ENCODE measurements around the gene NHSL1. TPM values are rescaled to one million over a fixed set of nuclear protein-coding genes. Genes with fewer than 3 reads are reported as not detected.

The NHSL1 gene
- total and polyA plus RNA-seq, 7 donors: 6.5 to 17.5 (median 8.6) TPM

DNA sequence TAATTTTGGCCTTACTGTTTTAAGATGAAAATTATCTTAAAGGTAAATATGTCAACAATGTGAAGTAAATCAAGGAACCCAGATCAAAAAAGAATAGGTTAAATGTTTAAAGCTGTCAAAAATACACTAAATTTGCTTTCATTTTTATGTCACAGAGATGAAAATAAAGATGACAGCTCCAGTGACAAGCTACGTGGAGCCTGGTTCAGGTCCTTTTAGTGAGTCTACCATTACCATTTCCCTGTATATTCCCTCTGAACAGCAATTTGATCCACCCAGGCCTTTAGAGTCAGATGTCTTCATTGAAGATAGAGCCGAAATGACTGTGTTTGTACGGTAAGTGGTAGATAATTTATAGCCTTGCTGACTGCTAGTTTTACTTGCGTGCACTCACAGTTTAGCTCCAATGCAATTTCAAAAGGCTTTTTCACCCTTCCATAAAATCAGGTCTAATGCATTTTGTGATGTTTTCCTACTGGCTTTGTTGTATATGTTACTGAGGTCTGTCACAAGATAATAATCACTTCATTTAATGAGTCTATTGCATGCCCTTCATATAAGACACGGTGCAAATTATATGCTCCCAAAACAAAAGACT lies 93.4 kb downstream of the NHSL1 start:
- peaks cover 0 to 53% (median 28%) of the 10 kb centered on the region in 4 donors for H3K36me3 ChIP-seq
- intact Hi-C loops (cut with DNase I): loop anchor here (2.0 to 10.0 kb wide), 4 partner anchors 289 to 579 kb away; partner anchors contain the start of genes REPS1 and TNFAIP3
- no peaks in the 10 kb centered on the region for H3K9me3 ChIP-seq
- H3K4me1 ChIP-seq: peaks cover 0 to 19% (median 13%) of the 10 kb centered on the region in 4 donors
- whole genome bisulfite sequencing, 2 donors: 26 to 67% methylated on average over 5 of the region's 5 CpGs
- no peaks in the 10 kb centered on the region for H3K27me3 ChIP-seq
- TF ChIP-seq POLR2A (IDR thresholded peaks at IDR 0.05) (no peak), EP300 (IDR thresholded peaks at IDR 0.05) (no peak), POLR2AphosphoS5 (IDR thresholded peaks at IDR 0.05) (no peak)
- TF ChIP-seq, protein P1, sequence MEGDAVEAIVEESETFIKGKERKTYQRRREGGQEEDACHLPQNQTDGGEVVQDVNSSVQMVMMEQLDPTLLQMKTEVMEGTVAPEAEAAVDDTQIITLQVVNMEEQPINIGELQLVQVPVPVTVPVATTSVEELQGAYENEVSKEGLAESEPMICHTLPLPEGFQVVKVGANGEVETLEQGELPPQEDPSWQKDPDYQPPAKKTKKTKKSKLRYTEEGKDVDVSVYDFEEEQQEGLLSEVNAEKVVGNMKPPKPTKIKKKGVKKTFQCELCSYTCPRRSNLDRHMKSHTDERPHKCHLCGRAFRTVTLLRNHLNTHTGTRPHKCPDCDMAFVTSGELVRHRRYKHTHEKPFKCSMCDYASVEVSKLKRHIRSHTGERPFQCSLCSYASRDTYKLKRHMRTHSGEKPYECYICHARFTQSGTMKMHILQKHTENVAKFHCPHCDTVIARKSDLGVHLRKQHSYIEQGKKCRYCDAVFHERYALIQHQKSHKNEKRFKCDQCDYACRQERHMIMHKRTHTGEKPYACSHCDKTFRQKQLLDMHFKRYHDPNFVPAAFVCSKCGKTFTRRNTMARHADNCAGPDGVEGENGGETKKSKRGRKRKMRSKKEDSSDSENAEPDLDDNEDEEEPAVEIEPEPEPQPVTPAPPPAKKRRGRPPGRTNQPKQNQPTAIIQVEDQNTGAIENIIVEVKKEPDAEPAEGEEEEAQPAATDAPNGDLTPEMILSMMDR (IDR thresholded peaks at IDR 0.05): no peak
- no peak overlapping the region for H3K4me3 ChIP-seq
- peak overlapping the region in 2 of 4 donors; percentile 92 to 94 for H3K27ac ChIP-seq
- no peak for DNase-seq

DNA sequence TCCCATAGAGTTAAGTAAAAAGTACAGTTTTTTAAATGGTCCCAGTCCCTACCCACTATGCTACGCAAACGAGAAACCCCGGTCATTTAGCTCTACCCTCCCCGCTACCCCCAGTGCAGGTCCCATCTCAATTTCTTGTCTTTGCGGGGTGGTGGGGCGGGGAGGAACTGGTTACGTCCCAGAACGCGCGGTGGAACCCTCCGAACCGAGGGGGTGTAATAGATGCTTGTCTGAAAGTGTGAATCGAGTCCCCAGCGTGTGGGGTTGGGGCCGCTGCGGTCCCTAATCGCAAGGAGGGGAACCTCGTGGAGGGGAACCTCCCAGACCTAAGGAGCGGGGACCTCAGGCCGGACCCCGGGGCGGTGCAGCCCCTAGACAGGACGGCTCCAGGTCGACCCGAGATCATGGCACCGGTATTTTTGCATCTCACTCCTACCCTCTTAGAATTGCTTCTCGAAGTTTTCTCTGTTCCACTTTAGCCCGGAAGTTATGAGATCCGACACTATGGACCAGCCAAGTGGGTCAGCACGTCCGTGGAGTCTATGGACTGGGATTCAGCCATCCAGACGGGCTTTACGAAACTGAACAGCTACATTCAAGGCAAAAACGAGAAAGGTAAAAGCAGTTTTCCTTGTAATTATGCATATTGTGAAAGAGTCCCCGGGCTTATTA lies 94.5 kb downstream of the NHSL1 start:
- DNase-seq: peak; percentile 74
- TF ChIP-seq POLR2AphosphoS5 (IDR thresholded peaks at IDR 0.05): no peak
- TF ChIP-seq EP300 (IDR thresholded peaks at IDR 0.05): no peak
- TF ChIP-seq, protein P1 (IDR thresholded peaks at IDR 0.05): no peak
- TF ChIP-seq POLR2A (IDR thresholded peaks at IDR 0.05): no peak
- H3K36me3 ChIP-seq: peaks cover 0 to 42% (median 21%) of the 10 kb centered on the region in 4 donors

DNA sequence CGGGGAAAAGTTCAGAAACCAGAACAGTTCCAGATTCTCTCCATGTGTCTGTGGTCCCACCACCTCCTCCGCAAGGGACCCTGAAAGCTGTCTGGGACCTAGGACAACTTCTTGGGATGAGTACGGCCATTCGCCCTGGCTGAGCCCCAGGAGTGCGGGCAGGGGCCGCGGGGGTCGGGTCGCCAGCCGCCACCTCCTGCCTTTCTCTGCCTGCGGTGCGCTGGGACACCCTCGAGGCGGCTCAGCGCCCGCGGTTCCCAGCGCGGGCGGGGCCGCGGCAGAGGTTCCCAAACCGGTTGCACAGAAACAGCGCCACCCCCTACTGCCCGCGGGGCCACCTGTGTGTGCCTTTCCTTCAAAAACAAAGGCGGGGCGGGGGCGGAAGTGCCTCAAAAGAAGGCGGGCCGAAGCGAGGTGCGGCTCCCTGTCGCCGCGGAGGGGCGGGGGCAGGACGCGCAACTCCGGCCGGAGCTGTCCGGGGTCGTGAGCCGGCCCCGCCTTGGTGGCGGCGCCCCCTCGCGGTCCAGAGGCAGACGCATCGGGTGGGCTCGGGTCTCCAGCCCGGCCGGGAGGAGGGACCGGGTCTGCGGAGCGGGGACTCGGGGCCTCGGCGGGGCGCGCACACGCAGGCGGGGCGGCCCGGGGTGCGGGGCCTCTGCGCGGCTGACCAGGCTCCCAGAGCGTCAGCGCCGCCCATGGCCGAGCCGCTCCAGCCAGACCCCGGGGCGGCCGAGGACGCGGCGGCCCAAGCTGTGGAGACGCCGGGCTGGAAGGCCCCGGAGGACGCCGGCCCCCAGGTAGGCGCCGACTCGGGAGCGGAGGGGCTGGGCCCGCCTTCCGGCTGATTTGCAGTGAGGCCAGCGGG lies 95.3 kb downstream of the NHSL1 start, which contains the start of gene HEBP2:
Gene HEBP2, plus strand, starts transcription at position 423 of the 865 bp plus-strand sequence. Its CDS starts 273 bp downstream, at position 696.
- peak within 1 kb of the TSS; percentile 66 to 95 (median 76) for H3K4me3 ChIP-seq
- H3K4me1 ChIP-seq: peaks cover 0 to 15% (median 11%) of the 10 kb centered on the region in 4 donors
- 0 to 1% methylated on average over 92 of the region's 92 CpGs for WGBS, 2 donors
- H3K27me3 ChIP-seq: no peaks in the 10 kb centered on the region
- peaks cover 0 to 34% (median 17%) of the 10 kb centered on the region in 4 donors for H3K36me3 ChIP-seq
- peak within 1 kb of the TSS; percentile 90 to 94 (median 92) for H3K27ac ChIP-seq
- peak; percentile 96 for DNase-seq
- no peaks in the 10 kb centered on the region for H3K9me3 ChIP-seq
- TF ChIP-seq POLR2A (IDR thresholded peaks at IDR 0.05) (peak; percentile 35 to 63), EP300 (IDR thresholded peaks at IDR 0.05) (no peak), POLR2AphosphoS5 (IDR thresholded peaks at IDR 0.05) (peak; percentile 67 to 89 (median 73))
- TF ChIP-seq, protein P1 (IDR thresholded peaks at IDR 0.05): peak in 1 of 4 experiments; percentile 44
- intact Hi-C loops (cut with DNase I): loop anchor here (2.0 to 10.0 kb wide), 5 partner anchors 287 to 581 kb away; partner anchors contain the start of genes CCDC28A, REPS1 and TNFAIP3

More for the DNA sequence above, 94.5 kb downstream of the NHSL1 start:
- 2 to 8% methylated on average over 35 of the region's 35 CpGs for WGBS, 2 donors
- H3K27ac ChIP-seq: peak overlapping the region; percentile 90 to 94 (median 92)
- peak overlapping the region; percentile 66 to 95 (median 76) for H3K4me3 ChIP-seq
- no peaks in the 10 kb centered on the region for H3K27me3 ChIP-seq
- intact Hi-C loops (cut with DNase I): loop anchor here (2.0 to 10.0 kb wide), 5 partner anchors 288 to 580 kb away; partner anchors contain the start of genes CCDC28A, REPS1 and TNFAIP3
- peaks cover 0 to 15% (median 11%) of the 10 kb centered on the region in 4 donors for H3K4me1 ChIP-seq
- no peaks in the 10 kb centered on the region for H3K9me3 ChIP-seq

DNA sequence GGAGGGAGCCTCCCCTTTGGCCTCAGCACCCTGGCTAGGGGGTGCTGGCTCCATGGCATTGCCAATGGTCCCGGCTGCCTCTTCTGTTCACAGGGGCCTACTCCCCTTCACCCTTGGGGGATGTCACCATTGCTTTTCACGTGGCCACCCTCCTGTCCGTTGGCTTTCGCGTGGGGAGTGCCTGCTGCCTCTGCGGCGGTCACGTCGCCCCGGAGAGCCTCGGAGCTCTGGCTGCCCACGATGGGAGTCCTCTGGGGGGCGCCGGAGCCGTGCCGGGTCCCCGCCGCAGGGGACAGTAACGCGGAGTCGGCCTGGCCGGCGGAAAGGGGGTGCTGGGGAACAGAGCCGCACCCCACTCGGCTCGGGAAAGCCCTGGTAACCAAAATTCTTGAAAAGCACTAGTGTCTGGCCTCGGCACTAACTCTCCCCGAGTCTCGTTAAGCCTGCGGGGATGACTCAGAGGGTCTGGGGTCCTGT lies 95.9 kb downstream of the NHSL1 start:
- intact Hi-C loops (cut with DNase I): loop anchor here (5.0 to 10.0 kb wide), 4 partner anchors 369 to 581 kb away; partner anchors contain the start of genes CCDC28A, REPS1 and TNFAIP3
- DNase-seq: peak; percentile 71
- WGBS, 2 donors: 1% methylated on average over 30 of the region's 30 CpGs
- TF ChIP-seq, protein P1 (IDR thresholded peaks at IDR 0.05): peak in 1 of 4 experiments; percentile 12
- no peak for TF ChIP-seq POLR2A (IDR thresholded peaks at IDR 0.05)
- H3K27ac ChIP-seq: peak overlapping the region; percentile 90 to 94 (median 92)
- peak overlapping the region; percentile 66 to 95 (median 76) for H3K4me3 ChIP-seq
- H3K9me3 ChIP-seq: no peaks in the 10 kb centered on the region
- no peaks in the 10 kb centered on the region for H3K27me3 ChIP-seq
- H3K36me3 ChIP-seq: peaks cover 0 to 28% (median 13%) of the 10 kb centered on the region in 4 donors
- H3K4me1 ChIP-seq: peaks cover 0 to 15% (median 11%) of the 10 kb centered on the region in 4 donors

Measured in sigmoid colon (tissue), 7 donors.